Activated CD4-positive, alpha-beta T cell treated with anti-CD3 and anti-CD28 coated beads, Interleukin-2, Interleukin-4, amounts not matched to agents 100 ng/mL and 50 ng/mL, durations not matched to agents 16 hours and 8 hours (primary cell): ENCODE data around the gene ZNF346.

ENCODE experiments used
- DNase-seq: peaks from one replicate; pipeline ENCODE4 v3.0.0-alpha.2; 2020; ENCODE audit warnings: low spot score

Gene ZNF346

DNA sequence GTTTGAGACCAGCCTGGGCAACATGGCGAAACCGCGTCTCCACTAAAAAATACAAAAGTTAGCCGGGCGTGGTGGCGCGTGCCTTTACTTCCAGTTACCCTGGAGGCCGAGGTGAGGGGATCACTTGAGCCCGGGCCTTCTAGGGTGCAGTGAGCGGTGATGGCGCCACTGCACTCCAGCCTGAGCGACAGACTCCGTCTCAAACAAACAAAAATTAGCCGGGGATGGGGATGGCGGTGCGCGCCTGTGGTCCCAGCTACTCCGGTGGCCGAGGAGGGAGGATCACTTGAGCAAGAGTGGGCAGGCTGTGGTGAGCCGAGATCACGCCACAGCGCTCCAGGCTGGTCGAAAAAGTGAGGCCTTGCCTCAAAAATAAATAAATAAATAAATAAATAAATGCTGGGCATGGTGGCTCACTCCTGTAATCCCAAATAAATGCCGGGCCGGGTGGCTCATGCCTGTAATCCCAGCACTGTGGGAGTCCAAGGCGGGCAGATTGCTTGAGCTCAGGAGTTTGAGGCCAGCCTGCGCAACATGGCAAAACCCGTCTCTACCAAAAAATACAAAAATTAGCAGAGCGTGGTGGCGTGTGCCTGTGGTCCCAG, 95.0 kb downstream of the ZNF346 start:
- no peak for DNase-seq

DNA sequence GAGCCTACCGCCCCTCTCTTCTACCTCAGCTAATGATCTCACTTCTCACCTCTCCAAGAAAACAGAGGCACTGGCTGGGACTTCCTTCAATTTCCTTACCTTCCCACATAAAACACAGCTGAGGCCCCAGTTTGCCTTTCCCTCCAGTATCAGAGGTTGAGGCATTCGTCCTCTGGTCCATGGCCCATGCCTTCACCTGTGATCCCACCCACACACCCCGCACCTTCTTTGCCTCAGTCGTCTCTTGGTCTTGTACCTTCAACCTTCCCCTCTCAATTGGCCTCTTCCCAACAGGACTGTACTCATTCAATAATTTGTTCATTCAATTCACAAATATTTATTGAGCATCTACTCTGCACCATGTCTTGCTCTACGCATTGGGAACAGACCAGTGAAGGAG, 100.1 kb downstream of the ZNF346 start:
- no peak for DNase-seq

DNA sequence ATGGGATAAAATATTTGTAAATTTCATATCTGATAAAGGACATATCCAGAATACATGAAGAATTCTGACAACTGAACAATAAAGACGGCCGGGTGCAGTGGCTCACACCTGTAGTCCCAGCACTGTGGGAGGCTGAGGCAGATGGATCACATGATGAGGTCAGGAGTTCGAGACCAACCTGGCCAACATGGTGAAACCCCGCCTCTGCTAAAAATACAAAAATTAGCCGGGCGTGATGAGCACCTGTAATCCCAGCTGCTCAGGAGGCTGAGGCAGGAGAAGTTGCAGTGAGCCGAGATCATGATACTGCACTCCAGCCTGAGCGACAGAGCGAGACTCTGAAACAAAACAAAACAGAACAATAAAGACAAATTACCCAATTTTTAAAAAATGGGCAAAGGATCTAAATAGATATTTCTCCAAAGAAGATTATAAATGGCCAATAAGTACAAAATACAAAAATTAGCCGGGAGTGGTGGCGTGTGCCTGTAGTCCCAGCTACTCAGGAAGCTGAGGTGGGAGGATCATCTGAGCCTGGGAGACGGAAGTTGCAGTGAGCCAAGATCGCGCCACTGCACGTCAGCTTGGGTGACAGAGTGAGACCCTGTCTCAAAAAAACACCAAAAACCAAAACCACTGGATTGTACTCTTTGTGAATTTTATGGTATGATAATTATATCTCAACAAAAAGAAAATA, 101.4 kb downstream of the ZNF346 start:
- DNase-seq, result no peak

DNA sequence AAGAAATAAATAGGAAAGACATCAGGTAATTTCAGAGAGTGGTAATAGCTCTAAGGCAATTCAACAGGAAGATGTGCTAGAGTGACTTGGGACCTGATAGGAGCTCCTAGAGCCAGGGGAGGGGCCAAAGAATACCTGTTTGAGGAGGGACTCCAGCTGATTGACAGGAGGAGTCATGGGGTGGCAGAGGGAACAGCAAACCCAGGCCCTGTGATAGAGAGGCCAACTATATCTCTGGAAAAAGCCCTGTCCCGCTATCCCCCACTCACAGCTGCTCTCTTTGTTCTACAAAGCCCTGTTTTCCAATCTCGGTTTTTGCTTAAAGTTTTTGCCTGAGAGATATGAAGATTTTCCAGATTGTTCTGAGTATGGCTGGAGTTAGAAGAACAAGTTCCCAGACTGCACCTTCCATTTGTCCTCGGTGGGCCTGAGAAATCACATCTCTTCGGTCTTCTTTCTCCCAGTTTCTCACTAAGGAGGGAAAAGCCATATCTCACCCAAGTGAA, 102.0 kb downstream of the ZNF346 start:
- no peak for DNase-seq

DNA sequence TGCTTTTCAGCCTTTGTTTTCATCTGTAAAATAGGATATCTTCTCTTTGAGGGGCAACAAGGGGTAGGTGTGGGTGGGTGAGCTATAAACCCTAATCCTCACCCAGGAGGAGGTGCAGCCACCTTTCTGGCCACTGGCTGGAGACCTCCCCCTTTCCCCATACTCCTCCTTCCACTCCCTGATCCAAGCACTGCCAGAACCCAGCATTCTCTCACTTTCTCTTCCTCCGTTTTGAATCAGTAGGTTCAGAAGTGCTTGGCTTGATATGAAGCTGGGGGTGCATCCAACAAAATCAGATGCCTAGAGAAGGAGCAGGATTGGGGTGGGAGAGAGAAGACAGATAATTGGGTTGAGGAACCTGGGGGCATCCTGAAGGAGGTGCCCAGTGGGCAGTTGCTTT, 104.3 kb downstream of the ZNF346 start:
- no peak for DNase-seq

DNA sequence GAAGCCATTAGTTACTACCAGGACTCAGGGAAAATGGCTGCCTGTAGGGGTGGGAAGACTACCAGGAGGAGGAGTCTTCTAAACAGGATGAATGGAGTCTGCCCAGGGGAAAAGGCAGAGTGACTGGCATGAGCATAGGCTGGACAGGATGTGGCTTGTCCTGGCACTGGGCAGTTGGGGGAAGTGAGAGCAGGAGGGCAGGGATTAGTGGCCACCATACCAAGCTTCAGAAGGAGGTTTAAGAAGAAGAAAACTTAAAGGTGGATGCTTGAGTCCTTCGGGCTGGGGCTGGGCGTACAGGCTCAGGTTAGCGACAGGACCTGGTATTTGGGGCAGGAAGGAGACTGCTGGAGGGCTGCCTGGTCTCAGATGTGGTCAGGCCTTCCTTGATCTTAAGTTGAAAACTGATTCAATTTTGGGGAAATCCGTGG, 106.1 kb downstream of the ZNF346 start:
- DNase-seq, result no peak

DNA sequence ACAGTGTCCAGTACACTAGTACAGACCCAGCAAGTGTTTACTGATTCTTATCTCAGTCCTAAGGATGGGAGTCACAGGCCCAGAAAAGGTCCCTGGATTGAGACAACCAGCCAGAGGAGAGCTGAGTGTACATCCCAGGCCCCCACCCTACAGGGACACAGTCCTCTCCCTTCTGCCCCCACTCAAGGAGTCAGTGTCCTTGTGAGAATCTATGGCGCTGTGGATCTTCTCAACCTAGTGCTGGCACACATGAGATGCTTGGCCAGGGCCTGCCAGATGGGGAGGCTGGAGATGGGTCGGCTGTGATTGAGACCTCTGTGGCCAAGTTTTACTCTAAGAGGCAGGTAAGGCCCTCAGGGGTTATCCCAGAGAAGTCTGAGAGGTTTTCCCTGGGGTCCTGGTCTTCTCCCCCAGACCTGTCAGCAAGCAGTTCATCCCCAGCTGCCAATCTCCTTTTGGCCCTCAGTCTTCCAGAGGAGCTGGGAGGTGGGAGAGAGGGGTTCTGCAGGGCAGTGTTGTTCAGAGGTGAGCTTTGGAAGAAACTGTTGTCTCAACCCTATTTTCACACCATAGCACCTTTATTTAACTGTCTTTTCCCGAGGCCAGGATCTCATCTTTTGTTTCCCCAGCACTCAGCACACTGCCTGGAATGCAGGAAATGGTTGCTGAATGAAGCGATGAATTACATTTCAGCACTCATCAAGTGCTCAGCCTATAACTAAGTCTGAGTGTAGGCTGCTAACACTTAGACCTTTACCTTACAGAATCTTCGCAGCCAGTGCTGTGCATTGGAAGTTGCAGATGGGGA, 107.9 kb downstream of the ZNF346 start:
- no peak for DNase-seq
